ENCODE data around the gene FAM163B. TPM values are rescaled to one million over a fixed set of nuclear protein-coding genes. Genes with fewer than 3 reads are reported as not detected.

The FAM163B gene
- total RNA-seq, 2 experiments from 2014 or later = not detected

- ChIA-PET POLR2A (no interaction called here), CTCF (interaction anchor here (1.3 kb wide), 1 partner anchor 150 kb away, joined by 3 read pairs; no protein-coding TSS in a partner anchor)
- no peak overlapping the region for H3K4me3 Mint-ChIP-seq
- H3K9me3 Mint-ChIP-seq (ENCODE audit: insufficient read depth) = peaks cover 8% of the 10 kb centered on the region
- H3K27ac Mint-ChIP-seq = no peak overlapping the region
- H3K4me1 Mint-ChIP-seq (ENCODE audit: low read depth) = no peaks in the 10 kb centered on the region
- DNase-seq = no peak
- no peak for ATAC-seq
- H3K27me3 Mint-ChIP-seq (ENCODE audit: low read depth) = no peaks in the 10 kb centered on the region
- H3K36me3 Mint-ChIP-seq (ENCODE audit: low read depth) = no peaks in the 10 kb centered on the region
Observed at GRCh38 chr9:133591985-133592384, 17.2 kb downstream of the FAM163B start.

GRCh38 chr9:133591116-133591910 lies 17.9 kb downstream of the FAM163B start:
- H3K4me1 Mint-ChIP-seq (ENCODE audit: low read depth) = no peaks in the 10 kb centered on the region

GRCh38 chr9:133590231-133590855 lies 18.8 kb downstream of the FAM163B start:
- H3K27me3 Mint-ChIP-seq (ENCODE audit: low read depth) = peaks cover 8% of the 10 kb centered on the region
- POLR2A ChIA-PET = interaction anchor here (1.6 kb wide), 1 partner anchor 148 kb away, joined by 3 read pairs; the partner anchor contains the start of gene SARDH
- H3K4me3 Mint-ChIP-seq = no peak overlapping the region
- H3K36me3 Mint-ChIP-seq (ENCODE audit: low read depth) = no peaks in the 10 kb centered on the region
- no peaks in the 10 kb centered on the region for H3K4me1 Mint-ChIP-seq (ENCODE audit: low read depth)
- no peak for DNase-seq
- no peaks in the 10 kb centered on the region for H3K9me3 Mint-ChIP-seq (ENCODE audit: insufficient read depth)
- CTCF ChIA-PET = interaction anchor here (0.6 to 2.1 kb wide), 8 partner anchors 10 to 152 kb away, joined by 3 to 8 read pairs (median 4); no protein-coding TSS in a partner anchor
- H3K27ac Mint-ChIP-seq = no peak overlapping the region
- no peak for ATAC-seq

More at GRCh38 chr9:133591116-133591910, 17.9 kb downstream of the FAM163B start:
- no peak overlapping the region for H3K4me3 Mint-ChIP-seq
- no peak overlapping the region for H3K27ac Mint-ChIP-seq
- H3K36me3 Mint-ChIP-seq (ENCODE audit: low read depth) = no peaks in the 10 kb centered on the region
- ATAC-seq (no peak), DNase-seq (no peak)
- H3K27me3 Mint-ChIP-seq (ENCODE audit: low read depth) = no peaks in the 10 kb centered on the region
- H3K9me3 Mint-ChIP-seq (ENCODE audit: insufficient read depth) = peaks cover 3% of the 10 kb centered on the region
- ChIA-PET CTCF (interaction anchor here (2.0 to 2.1 kb wide), 2 partner anchors 14 to 136 kb away, joined by 6 to 8 read pairs; no protein-coding TSS in a partner anchor), POLR2A (no interaction called here)

GRCh38 chr9:133589454-133590227 lies 19.5 kb downstream of the FAM163B start:
- no peak overlapping the region for H3K27ac Mint-ChIP-seq
- no peak for ATAC-seq
- no peak overlapping the region for H3K4me3 Mint-ChIP-seq

GRCh38 chr9:133587466-133587865 lies 21.7 kb downstream of the FAM163B start:
- Mint-ChIP-seq H3K4me1 (ENCODE audit: low read depth) (no peaks in the 10 kb centered on the region), H3K4me3 (no peak overlapping the region), H3K36me3 (ENCODE audit: low read depth) (no peaks in the 10 kb centered on the region), H3K9me3 (ENCODE audit: insufficient read depth) (no peaks in the 10 kb centered on the region), H3K27ac (no peak overlapping the region), H3K27me3 (ENCODE audit: low read depth) (peaks cover 15% of the 10 kb centered on the region)
- ChIA-PET POLR2A (no interaction called here), CTCF (no interaction called here)
- DNase-seq = no peak
- ATAC-seq = no peak

More at GRCh38 chr9:133589454-133590227, 19.5 kb downstream of the FAM163B start:
- POLR2A ChIA-PET = interaction anchor here (1.6 kb wide), 1 partner anchor 148 kb away, joined by 3 read pairs; the partner anchor contains the start of gene SARDH
- peaks cover 11% of the 10 kb centered on the region for H3K27me3 Mint-ChIP-seq (ENCODE audit: low read depth)
- H3K9me3 Mint-ChIP-seq (ENCODE audit: insufficient read depth) = no peaks in the 10 kb centered on the region
- no peaks in the 10 kb centered on the region for H3K36me3 Mint-ChIP-seq (ENCODE audit: low read depth)
- peak; percentile 45 for DNase-seq
- no peaks in the 10 kb centered on the region for H3K4me1 Mint-ChIP-seq (ENCODE audit: low read depth)
- CTCF ChIA-PET = interaction anchor here (0.6 to 2.1 kb wide), 8 partner anchors 9 to 153 kb away, joined by 3 to 8 read pairs (median 4); no protein-coding TSS in a partner anchor

GRCh38 chr9:133587051-133587450 lies 22.1 kb downstream of the FAM163B start:
- ChIA-PET POLR2A (no interaction called here), CTCF (no interaction called here)
- Mint-ChIP-seq H3K4me1 (ENCODE audit: low read depth) (no peaks in the 10 kb centered on the region), H3K9me3 (ENCODE audit: insufficient read depth) (no peaks in the 10 kb centered on the region), H3K36me3 (ENCODE audit: low read depth) (no peaks in the 10 kb centered on the region), H3K27ac (no peak overlapping the region), H3K4me3 (no peak overlapping the region), H3K27me3 (ENCODE audit: low read depth) (peaks cover 15% of the 10 kb centered on the region)
- no peak for DNase-seq
- ATAC-seq = no peak

- no peaks in the 10 kb centered on the region for H3K4me1 Mint-ChIP-seq (ENCODE audit: low read depth)
- DNase-seq (no peak), ATAC-seq (no peak)
- no peak overlapping the region for H3K27ac Mint-ChIP-seq
- no peaks in the 10 kb centered on the region for H3K36me3 Mint-ChIP-seq (ENCODE audit: low read depth)
- peaks cover 21% of the 10 kb centered on the region for H3K27me3 Mint-ChIP-seq (ENCODE audit: low read depth)
- CTCF ChIA-PET = no interaction called here
- POLR2A ChIA-PET = no interaction called here
- no peak overlapping the region for H3K4me3 Mint-ChIP-seq
- no peaks in the 10 kb centered on the region for H3K9me3 Mint-ChIP-seq (ENCODE audit: insufficient read depth)
Observed at GRCh38 chr9:133585481-133586351, 23.5 kb downstream of the FAM163B start.

GRCh38 chr9:133584559-133585476 lies 24.4 kb downstream of the FAM163B start:
- Mint-ChIP-seq H3K4me1 (ENCODE audit: low read depth) (no peaks in the 10 kb centered on the region), H3K4me3 (no peak overlapping the region), H3K27me3 (ENCODE audit: low read depth) (peaks cover 30% of the 10 kb centered on the region), H3K9me3 (ENCODE audit: insufficient read depth) (no peaks in the 10 kb centered on the region), H3K36me3 (ENCODE audit: low read depth) (no peaks in the 10 kb centered on the region), H3K27ac (no peak overlapping the region)
- ATAC-seq (no peak), DNase-seq (no peak)
- POLR2A ChIA-PET = no interaction called here
- CTCF ChIA-PET = no interaction called here

GRCh38 chr9:133584167-133584558 lies 25.0 kb downstream of the FAM163B start:
- Mint-ChIP-seq H3K36me3 (ENCODE audit: low read depth) (no peaks in the 10 kb centered on the region), H3K27me3 (ENCODE audit: low read depth) (peaks cover 35% of the 10 kb centered on the region), H3K4me3 (no peak overlapping the region), H3K9me3 (ENCODE audit: insufficient read depth) (no peaks in the 10 kb centered on the region), H3K4me1 (ENCODE audit: low read depth) (no peaks in the 10 kb centered on the region), H3K27ac (no peak overlapping the region)
- ChIA-PET POLR2A (no interaction called here), CTCF (no interaction called here)
- ATAC-seq (no peak), DNase-seq (no peak)

- Mint-ChIP-seq H3K4me1 (ENCODE audit: low read depth) (no peaks in the 10 kb centered on the region), H3K27ac (no peak overlapping the region), H3K9me3 (ENCODE audit: insufficient read depth) (no peaks in the 10 kb centered on the region), H3K4me3 (no peak overlapping the region), H3K27me3 (ENCODE audit: low read depth) (peaks cover 35% of the 10 kb centered on the region), H3K36me3 (ENCODE audit: low read depth) (no peaks in the 10 kb centered on the region)
- ChIA-PET POLR2A (no interaction called here), CTCF (no interaction called here)
- DNase-seq (no peak), ATAC-seq (no peak)
Observed at GRCh38 chr9:133583586-133583985, 25.6 kb downstream of the FAM163B start.
